Measurements from ENCODE around the gene CCDC57. TPM values are rescaled to one million over a fixed set of nuclear protein-coding genes. Genes with fewer than 3 reads are reported as not detected.

Gene CCDC57
- total and polyA plus RNA-seq, 2 of the 8 experiments (the other 6 are each of a cell fraction or from before 2014, with no cell fraction given): 8.4 to 12.9 TPM

DNA sequence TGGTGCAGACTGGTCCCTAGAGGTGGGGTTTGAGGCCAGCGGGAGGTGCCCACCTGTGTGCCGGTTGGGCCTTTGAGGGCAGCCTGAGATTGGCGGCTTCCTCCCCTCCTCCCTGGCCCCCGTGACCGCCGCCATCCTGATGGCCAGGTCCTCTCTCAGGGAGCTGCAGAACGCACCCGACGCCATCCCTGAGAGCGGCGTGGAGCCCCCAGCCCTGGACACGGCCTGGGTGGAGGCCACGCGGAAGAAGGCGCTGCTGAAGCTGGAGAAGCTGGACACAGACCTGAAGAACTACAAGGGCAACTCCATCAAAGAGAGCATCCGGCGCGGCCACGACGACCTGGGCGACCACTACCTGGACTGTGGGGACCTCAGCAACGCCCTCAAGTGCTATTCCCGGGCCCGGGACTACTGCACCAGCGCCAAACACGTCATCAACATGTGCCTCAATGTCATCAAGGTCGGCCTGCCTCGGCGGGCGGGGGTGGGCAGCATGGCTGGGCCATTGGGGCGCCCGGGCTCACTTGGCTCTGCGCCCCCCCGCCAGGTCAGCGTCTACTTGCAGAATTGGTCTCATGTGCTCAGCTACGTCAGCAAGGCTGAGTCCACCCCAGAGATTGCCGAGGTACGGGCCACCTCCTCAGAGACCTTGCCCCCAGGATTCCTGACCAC lies 158.2 kb downstream of the CCDC57 start:
- peaks cover 7 to 29% (median 19%) of the 10 kb centered on the region in 4 experiments for H3K36me3 ChIP-seq (ENCODE audit: control insufficient read depth in 2 of 4, insufficient read depth in 4 of 4, low read length in 3 of 4)
- CTCF ChIA-PET (ENCODE audit: partially characterized antibody): interaction anchor here (1.0 to 5.4 kb wide), 7 partner anchors 8 to 100 kb away, joined by 3 to 40 read pairs (median 3); partner anchors contain the start of genes DCXR, DUS1L and RAC3

More for the DNA sequence above, 158.2 kb downstream of the CCDC57 start:
- peak; percentile 73 for TF ChIP-seq CREB1 (IDR thresholded peaks at IDR 0.05)
- no peak for TF ChIP-seq CEBPB (IDR thresholded peaks at IDR 0.05; ENCODE audit: low read depth, low read length)
- H3K27ac ChIP-seq (ENCODE audit: low read depth, low read length): no peak overlapping the region
- peaks cover 4 to 19% of the 10 kb centered on the region in 2 experiments for H4K20me1 ChIP-seq (replicated peaks in 1 of 2; ENCODE audit: control insufficient read depth in 1 of 2, insufficient read depth in 2 of 2, low read length in 2 of 2)
- H4K5ac ChIP-seq (ENCODE audit: insufficient read length, low read depth, low read length): no peak overlapping the region
- no peak overlapping the region for H3K14ac ChIP-seq (ENCODE audit: insufficient read length)
- H3K4ac ChIP-seq (replicated peaks; ENCODE audit: insufficient read length, low read depth, low read length): no peak overlapping the region
- H3K79me1 ChIP-seq (ENCODE audit: low read depth, low read length): peaks cover 6% of the 10 kb centered on the region; the same call in 1 of the 2 replicates
- POLR2A ChIA-PET (ENCODE audit: partially characterized antibody): interaction anchor here (0.7 to 13.2 kb wide), 14 partner anchors 11 to 111 kb away, joined by 3 to 161 read pairs (median 3); partner anchors contain the start of genes DUS1L and RAC3
- H3K4me3 ChIP-seq (ENCODE audit: extremely low read depth in 1 of 4, insufficient read depth in 2 of 4, low read depth in 3 of 4, low read length in 4 of 4): no peak overlapping the region
- no peak overlapping the region for H2BK20ac ChIP-seq (ENCODE audit: low read length)
- H2BK15ac ChIP-seq (ENCODE audit: low read length): no peak overlapping the region
- no peak overlapping the region for H3K18ac ChIP-seq (ENCODE audit: extremely low read depth, low read length)
- H4K91ac ChIP-seq (replicated peaks; ENCODE audit: insufficient read length, low read length): no peak overlapping the region
- peak overlapping the region; percentile 79; the same call in 1 of the 2 replicates for H4K8ac ChIP-seq (ENCODE audit: extremely low read depth, insufficient read depth, low read length)
- FAIRE-seq: no peak
- no peak overlapping the region for H3K9ac ChIP-seq (replicated peaks in 1 of 4; ENCODE audit: extremely low read depth in 1 of 4, low read depth in 3 of 4, low read length in 3 of 4)
- peaks cover 6% of the 10 kb centered on the region; the same call in 1 of the 2 replicates for H3K23me2 ChIP-seq (ENCODE audit: low read depth, low read length)
- no peak for DNase-seq (ENCODE audit: low read depth in 1 of 2, low spot score in 2 of 2)
- no peaks in the 10 kb centered on the region; a peak in 1 of 7 replicates for H3K27me3 ChIP-seq (replicated peaks in 1 of 4; ENCODE audit: control insufficient read depth in 3 of 4, extremely low read depth in 1 of 4, insufficient read depth in 3 of 4, low read length in 3 of 4)
- H3K79me2 ChIP-seq (ENCODE audit: control insufficient read depth in 1 of 2, insufficient read depth in 2 of 2, low read length in 2 of 2): peaks cover 0 to 12% of the 10 kb centered on the region in 2 experiments; a peak in 1 of 4 replicates
- no peak overlapping the region for H3K56ac ChIP-seq (replicated peaks; ENCODE audit: insufficient read length, low read depth, low read length)
- no peak overlapping the region for H2BK12ac ChIP-seq (ENCODE audit: low read depth, low read length)
- peaks cover 0 to 11% (median 6%) of the 10 kb centered on the region in 4 experiments; a peak in 5 of 7 replicates for H3K4me1 ChIP-seq (replicated peaks in 1 of 4; ENCODE audit: control insufficient read depth in 3 of 4, insufficient read depth in 4 of 4, low read length in 3 of 4)
- no peak overlapping the region for H3K4me2 ChIP-seq (ENCODE audit: insufficient read depth in 1 of 2, low read depth in 2 of 2, low read length in 2 of 2)
- 95% methylated on average over 37 of the region's 38 CpGs; no CpG with 5 or more reads in 1 of the 2 experiments for WGBS, 2 experiments (ENCODE audit: extremely low coverage in 1 of 2, insufficient coverage in 1 of 2, insufficient read length in 1 of 2, insufficient replicate concordance in 2 of 2, low coverage in 1 of 2, low lambda C conversion rate in 2 of 2, missing lambda C conversion rate in 1 of 2)
- H2AK5ac ChIP-seq (ENCODE audit: low read depth, low read length): no peak overlapping the region
- no peak overlapping the region for H2AFZ ChIP-seq (ENCODE audit: low read length)
- no peaks in the 10 kb centered on the region for H3K9me3 ChIP-seq (ENCODE audit: insufficient read depth in 2 of 2, low read depth in 1 of 2, low read length in 1 of 2)
- H2BK5ac ChIP-seq (ENCODE audit: low read depth, low read length): no peak overlapping the region
- H2BK120ac ChIP-seq (replicated peaks; ENCODE audit: low read depth, low read length): no peak overlapping the region
- no peak overlapping the region for H3K23ac ChIP-seq (ENCODE audit: insufficient read length)
